GM23338 (cell line): ENCODE measurements around the gene BTBD19. TPM values are rescaled to one million over a fixed set of nuclear protein-coding genes. Genes with fewer than 3 reads are reported as not detected.

ENCODE experiments used
- ATAC-seq: fragments of 200-7000 bp; cut with Tn5 transposase; 3 replicates; pipeline ENCODE4 v1.9.1; 2020
- DNase-seq: peaks from one replicate; pipeline ENCODE4 v3.0.0-alpha.2; 2015; ENCODE audit warnings: low spot score
- H2AFZ ChIP-seq: fragments of 200-600 bp; sonication (generic); 2 replicates; pipeline ENCODE4 v1.8.0; 2016; ENCODE audit warnings: antibody characterized with exemption, mild to moderate bottlenecking, moderate library complexity
- H3F3A ChIP-seq: fragments of 200-600 bp; sonication (generic); replicated peaks from 2 replicates; pipeline ENCODE4 v1.8.0; 2017; ENCODE audit warnings: antibody characterized with exemption, mixed run types, low read depth
- H3K27ac ChIP-seq: fragments of 200-600 bp; sonication (generic); 2 replicates; pipeline ENCODE4 v1.6.1; 2016; ENCODE audit warnings: low read depth
- H3K27me3 ChIP-seq: fragments of 200-600 bp; sonication (generic); 2 replicates; pipeline ENCODE4 v1.8.0; 2016; ENCODE audit warnings: mild to moderate bottlenecking, mixed run types, moderate library complexity; ENCODE audit not compliant: insufficient read depth
- H3K36me3 ChIP-seq: fragments of 200-600 bp; sonication (generic); 2 replicates; pipeline ENCODE4 v1.8.0; 2016; ENCODE audit warnings: mild to moderate bottlenecking; ENCODE audit not compliant: insufficient read depth
- H3K4me1 ChIP-seq: fragments of 200-600 bp; sonication (generic); 2 replicates; pipeline ENCODE4 v1.8.0; 2016; ENCODE audit warnings: mild to moderate bottlenecking, moderate library complexity; ENCODE audit not compliant: insufficient read depth
- H3K4me2 ChIP-seq: fragments of 200-600 bp; sonication (generic); 2 replicates; pipeline ENCODE4 v1.7.1; 2017; ENCODE audit warnings: mixed run types
- H3K4me3 ChIP-seq: fragments of 200-600 bp; sonication (generic); 2 replicates; pipeline ENCODE4 v1.6.1; 2016; ENCODE audit warnings: mixed run types
- H3K79me2 ChIP-seq: fragments of 200-600 bp; sonication (generic); replicated peaks from 2 replicates; pipeline ENCODE4 v1.8.0; 2017; ENCODE audit warnings: mild to moderate bottlenecking; ENCODE audit not compliant: insufficient read depth
- H3K9me2 ChIP-seq: fragments of 200-600 bp; sonication (generic); 2 replicates; pipeline ENCODE4 v1.8.0; 2017; ENCODE audit not compliant: insufficient read depth
- H4K20me1 ChIP-seq: fragments of 200-600 bp; sonication (generic); replicated peaks from 2 replicates; pipeline ENCODE4 v1.8.0; 2017; ENCODE audit warnings: mild to moderate bottlenecking; ENCODE audit not compliant: insufficient read depth
- H3K27ac Mint-ChIP-seq: 2 replicates; pipeline ENCODE4 v1.8.0; 2020; ENCODE audit warnings: inconsistent platforms, mild to moderate bottlenecking, moderate library complexity, mixed read lengths
- H3K27me3 Mint-ChIP-seq: 3 replicates; pipeline ENCODE4 v1.8.0; 2022; ENCODE audit warnings: low read depth, mild to moderate bottlenecking, moderate library complexity, mixed read lengths, inconsistent platforms; ENCODE audit not compliant: insufficient read depth, poor library complexity
- H3K36me3 Mint-ChIP-seq: 3 replicates; pipeline ENCODE4 v1.8.0; 2021; ENCODE audit warnings: low read depth, mild to moderate bottlenecking, inconsistent platforms, moderate library complexity, mixed read lengths
- H3K4me1 Mint-ChIP-seq: 3 replicates; pipeline ENCODE4 v1.8.0; 2020; ENCODE audit warnings: mild to moderate bottlenecking, inconsistent platforms, mixed read lengths
- H3K4me3 Mint-ChIP-seq: 3 replicates; pipeline ENCODE4 v1.8.0; 2021; ENCODE audit warnings: moderate library complexity, mild to moderate bottlenecking, inconsistent platforms, mixed read lengths
- H3K9me3 Mint-ChIP-seq: 3 replicates; pipeline ENCODE4 v1.8.0; 2020; ENCODE audit warnings: moderate library complexity, mild to moderate bottlenecking, inconsistent platforms, mixed read lengths
- EZH2 ChIP-seq: fragments of 200-600 bp; sonication (generic); IDR thresholded peaks from one replicate; pipeline ENCODE4 v1.8.0; 2017; ENCODE audit warnings: antibody characterized with exemption, mild to moderate bottlenecking, low read depth; ENCODE audit not compliant: unreplicated experiment
- POLR2AphosphoS5 ChIP-seq: IDR thresholded peaks from 2 replicates; pipeline ENCODE4 v1.6.1; 2016; ENCODE audit warnings: antibody characterized with exemption, low read depth
- REST ChIP-seq: IDR thresholded peaks from one replicate; pipeline ENCODE4 v1.6.1; 2018; ENCODE audit warnings: antibody characterized with exemption; ENCODE audit not compliant: unreplicated experiment
- ZNF114 ChIP-seq: fragments of 250-450 bp; sonication (Bioruptor Pico); IDR thresholded peaks from 2 replicates; pipeline ENCODE4 v1.5.0; 2020; ENCODE audit warnings: mild to moderate bottlenecking, moderate library complexity
- ZNF462 ChIP-seq: fragments of 250-450 bp; sonication (Bioruptor Pico); IDR thresholded peaks from 2 replicates; pipeline ENCODE4 v1.5.0; 2020; ENCODE audit warnings: mild to moderate bottlenecking, moderate library complexity
- polyA plus RNA-seq: library from polyadenylated mRNA; unstranded; fragments of >200 nt; fragmentation: Nextera tagmentation; extraction: Ambion mirVana; gene quantifications from 2 replicates; pipeline ENCODE4 v1.2.1, GENCODE V29; 2016
- total RNA-seq: library from RNA; depleted of rRNA; stranded (reverse); fragments of >200 nt; shearing (Covaris generic); gene quantifications from 2 replicates; pipeline ENCODE4 v1.2.3, GENCODE V29; 2014

Gene BTBD19
- total and polyA plus RNA-seq, 2 experiments from 2014 or later = 0.37 to 0.66 TPM

- H3K36me3 ChIP-seq = no peaks in the 10 kb centered on the region; the same call in 1 of the 2 replicates
- peaks cover 17% of the 10 kb centered on the region for H3K27me3 Mint-ChIP-seq
- H3K4me1 Mint-ChIP-seq = peaks cover 27% of the 10 kb centered on the region
- H3K27ac ChIP-seq = no peak overlapping the region
- no peaks in the 10 kb centered on the region for H3K27me3 ChIP-seq
- H2AFZ ChIP-seq = no peak overlapping the region
- peaks cover 28% of the 10 kb centered on the region for H3K4me1 ChIP-seq
- H3K79me2 ChIP-seq = 0 out of 2 replicates have a peak, but pooled peaks cover 3% of the 10 kb centered on the region
- no peak overlapping the region for H3K4me3 ChIP-seq
- no peaks in the 10 kb centered on the region for H4K20me1 ChIP-seq
- TF ChIP-seq ZNF462 (CRISPR knock-in tag) (no peak), POLR2AphosphoS5 (no peak), EZH2 (no peak), REST (no peak), ZNF114 (CRISPR knock-in tag) (no peak)
- peaks cover 13% of the 10 kb centered on the region; the same call in 1 of the 2 replicates for H3F3A ChIP-seq
- DNase-seq (no peak), ATAC-seq (no peak)
- H3K36me3 Mint-ChIP-seq = peaks cover 41% of the 10 kb centered on the region
- H3K4me3 Mint-ChIP-seq = no peak overlapping the region
- H3K9me3 Mint-ChIP-seq = no peaks in the 10 kb centered on the region
- H3K27ac Mint-ChIP-seq = no peak overlapping the region; the same call in 1 of the 2 replicates
- H3K4me2 ChIP-seq = no peak overlapping the region
- no peaks in the 10 kb centered on the region for H3K9me2 ChIP-seq
These were observed 4.8 kb upstream of the BTBD19 start for GRCh38 chr1:44803312-44804095.
